K562 (cell line): ENCODE measurements around the gene FOXN1. TPM values are rescaled to one million over a fixed set of nuclear protein-coding genes. Genes with fewer than 3 reads are reported as not detected.

ENCODE experiments used
- ATAC-seq: fragments of 200-7000 bp; cut with Tn5 transposase; 3 replicates; pipeline ENCODE4 v1.9.1; 2020; ENCODE audit warnings: moderate library complexity
- BruUV-seq: library from RNA; stranded (reverse); fragments of 400-500 nt; replicated peaks from 2 replicates; lab custom pipeline; 2021; lab: Mats Ljungman, UMichigan
- CTCF ChIA-PET: fragments of 300-600 bp; formaldehyde crosslinking; extraction: SDS; loops from one replicate; lab custom pipeline; 2021; ENCODE audit warnings: low intra/inter-chr PET ratio; lab: Yijun Ruan, JAX
- POLR2A ChIA-PET: fragments of 300-600, 350-650 bp; sonication (Branson Sonifier 250); formaldehyde crosslinking; extraction: SDS; loops from one replicate; lab custom pipeline; 2021; ENCODE audit warnings: antibody characterized with exemption, inconsistent platforms; lab: Yijun Ruan, JAX
- DNase-seq, 4 experiments: peaks; one replicate each; pipeline versions ENCODE4 v3.0.0 to v3.0.0-alpha.2; 2011 to 2018; ENCODE audit warnings: low spot score in 3 of 4, mixed read lengths in 3 of 4; ENCODE audit errors: extremely low read depth in 1 of 4
- FAIRE-seq: peaks from 2 replicates; lab custom pipeline; 2011; peaks lifted over from hg19 to GRCh38; lab: Jason Lieb, UNC
- H2AFZ ChIP-seq: 2 replicates; pipeline ENCODE4 v1.6.0; 2011; ENCODE audit warnings: low read depth, low read length, control low read depth, inconsistent platforms
- H3K27ac ChIP-seq: fragments of 200-600 bp; 3 replicates; pipeline ENCODE4 v1.8.0; 2011; ENCODE audit warnings: low read depth, mild to moderate bottlenecking, control low read depth, inconsistent platforms, low read length, moderate library complexity, mixed read lengths; ENCODE audit errors: extremely low read depth
- H3K27me3 ChIP-seq, 2 experiments: fragments of 300-600 bp in 1 of 2; 2 replicates in 1 of 2; 3 replicates in 1 of 2; pipeline versions ENCODE4 v1.6.0 to v1.8.0; 2011; ENCODE audit warnings: inconsistent platforms in 2 of 2, low read length in 2 of 2, mild to moderate bottlenecking in 1 of 2, mixed read lengths in 1 of 2, moderate library complexity in 1 of 2; ENCODE audit not compliant: control insufficient read depth in 2 of 2, insufficient read depth in 2 of 2
- H3K36me3 ChIP-seq: fragments of 300-600 bp; 3 replicates; pipeline ENCODE4 v1.8.0; 2011; ENCODE audit warnings: mild to moderate bottlenecking, low read length, inconsistent platforms; ENCODE audit not compliant: control insufficient read depth, insufficient read depth
- H3K4me1 ChIP-seq, 2 experiments: fragments of 200-600 bp in 1 of 2; replicated peaks in 1 of 2; 2 replicates in 1 of 2; 3 replicates in 1 of 2; pipeline versions ENCODE4 v1.5.1 to v1.8.0; 2011; ENCODE audit warnings: inconsistent platforms in 2 of 2, low read length in 2 of 2, mild to moderate bottlenecking in 1 of 2, mixed read lengths in 1 of 2, moderate library complexity in 1 of 2; ENCODE audit not compliant: control insufficient read depth in 2 of 2, insufficient read depth in 2 of 2
- H3K4me2 ChIP-seq: 2 replicates; pipeline ENCODE4 v1.6.1; 2011; ENCODE audit warnings: low read length, control low read depth, inconsistent platforms, mixed read lengths; ENCODE audit not compliant: insufficient read depth
- H3K4me3 ChIP-seq: fragments of 200-600 bp; sonication (generic), shearing (Covaris generic); 2 replicates; pipeline ENCODE4 v1.5.1; 2016; ENCODE audit warnings: control low read depth, inconsistent platforms
- H3K79me2 ChIP-seq: fragments of 200-600 bp; 3 replicates; pipeline ENCODE4 v1.8.0; 2011; ENCODE audit warnings: low read length, inconsistent platforms; ENCODE audit not compliant: control insufficient read depth, insufficient read depth
- H3K9ac ChIP-seq, 2 experiments: 2 replicates each; pipeline versions ENCODE4 v1.6.0 to v1.6.1; 2011; ENCODE audit warnings: low read depth in 2 of 2, low read length in 2 of 2, control low read depth in 1 of 2, inconsistent platforms in 1 of 2, mild to moderate bottlenecking in 1 of 2, mixed read lengths in 1 of 2; ENCODE audit not compliant: insufficient read depth in 1 of 2
- H3K9me1 ChIP-seq: one replicate; pipeline ENCODE4 v1.6.0; 2011; ENCODE audit warnings: inconsistent platforms, mild to moderate bottlenecking, low read length, moderate library complexity; ENCODE audit not compliant: control insufficient read depth, insufficient read depth
- H3K9me3 ChIP-seq: replicated peaks from 2 replicates; pipeline ENCODE4 v1.5.1; 2011; ENCODE audit warnings: low read depth, low read length, inconsistent platforms; ENCODE audit not compliant: control insufficient read depth, insufficient read depth
- H4K20me1 ChIP-seq: replicated peaks from 2 replicates; pipeline ENCODE4 v1.6.1; 2011; ENCODE audit warnings: low read length, inconsistent platforms, mixed read lengths; ENCODE audit not compliant: control insufficient read depth, insufficient read depth
- ATF4 ChIP-seq: fragments of 450-650 bp; formaldehyde crosslinking; IDR thresholded peaks from 2 replicates; pipeline ENCODE4 v1.4.0; 2022; ENCODE audit warnings: mild to moderate bottlenecking, moderate library complexity
- CBX5 ChIP-seq: IDR thresholded peaks from 2 replicates; pipeline ENCODE4 v1.6.1; 2014; ENCODE audit warnings: low read depth, borderline replicate concordance
- E2F4 ChIP-seq: sonication (generic); formaldehyde crosslinking; IDR thresholded peaks from 2 replicates; pipeline ENCODE4 v1.8.0; 2022; ENCODE audit warnings: mild to moderate bottlenecking, low read depth, missing genetic modification reagents
- ETV1 ChIP-seq: fragments of 450-650 bp; conservative IDR thresholded peaks from 2 replicates; pipeline ENCODE4 v1.6.1; 2016; ENCODE audit warnings: missing genetic modification characterization, control low read depth, low read depth, missing compliant biosample characterization
- FOXK1 ChIP-seq: sonication (generic); formaldehyde crosslinking; IDR thresholded peaks from 2 replicates; pipeline ENCODE4 v1.8.0; 2022; ENCODE audit warnings: missing genetic modification reagents, mild to moderate bottlenecking, borderline replicate concordance
- HDAC6 ChIP-seq: IDR thresholded peaks from 2 replicates; pipeline ENCODE4 v1.6.1; 2012; ENCODE audit warnings: low read depth, mild to moderate bottlenecking, control low read depth, inconsistent platforms, low read length, moderate library complexity
- NR2C2 ChIP-seq, 2 experiments: fragments of 200-800 bp in 1 of 2; sonication (Bioruptor generic) in 1 of 2; sonication (generic) in 1 of 2; formaldehyde crosslinking in 1 of 2; IDR thresholded peaks; 2 replicates each; pipeline versions ENCODE4 v1.6.1 to v1.8.0; 2016 to 2022; ENCODE audit warnings: mild to moderate bottlenecking in 1 of 2, missing compliant biosample characterization in 1 of 2, missing genetic modification characterization in 1 of 2, missing genetic modification reagents in 1 of 2
- NR3C1 ChIP-seq: sonication (generic); formaldehyde crosslinking; IDR thresholded peaks from 2 replicates; pipeline ENCODE4 v1.8.1; 2022; ENCODE audit warnings: missing genetic modification reagents
- OTX1 ChIP-seq: fragments of 450-650 bp; formaldehyde crosslinking; IDR thresholded peaks from 2 replicates; pipeline ENCODE4 v1.4.0; 2022; ENCODE audit warnings: mild to moderate bottlenecking
- POLR2A ChIP-seq: fragments of 450-650 bp; conservative IDR thresholded peaks from 2 replicates; pipeline ENCODE4 v1.6.1; 2016
- SMAD2 ChIP-seq: fragments of 150-350 bp; IDR thresholded peaks from 2 replicates; pipeline ENCODE4 v1.6.1; 2014; ENCODE audit warnings: low read depth, mild to moderate bottlenecking, low read length
- SOX6 ChIP-seq: fragments of 450-650 bp; IDR thresholded peaks from 2 replicates; pipeline ENCODE4 v1.6.1; 2014; ENCODE audit warnings: mild to moderate bottlenecking
- U2AF2 ChIP-seq: fragments of 200-400 bp; formaldehyde crosslinking; optimal IDR thresholded peaks from 2 replicates; pipeline ENCODE3; 2017; ENCODE audit warnings: low read depth, mild to moderate bottlenecking, low read length
- ZFP36 ChIP-seq: fragments of 150-350 bp; IDR thresholded peaks from 2 replicates; pipeline ENCODE4 v1.6.1; 2018; ENCODE audit warnings: low read length, low read depth; ENCODE audit not compliant: partially characterized antibody
- ZNF324 ChIP-seq: fragments of 250-450 bp; sonication (Bioruptor Pico); IDR thresholded peaks from 2 replicates; pipeline ENCODE4 v1.4.0; 2020; ENCODE audit warnings: mild to moderate bottlenecking
- ZNF57 ChIP-seq: fragments of 450-650 bp; formaldehyde crosslinking; IDR thresholded peaks from 2 replicates; pipeline ENCODE4 v1.4.0; 2020; ENCODE audit warnings: mild to moderate bottlenecking, moderate library complexity
- ZNF696 ChIP-seq: fragments of 250-450 bp; sonication (Bioruptor Pico); conservative IDR thresholded peaks from 2 replicates; pipeline ENCODE4 v1.4.0; 2020; ENCODE audit warnings: mild to moderate bottlenecking, moderate library complexity
- WGBS: fragments of 100-300 bp; shearing (Covaris generic); methylation state at CpG from one replicate; pipeline ENCODE4 v1.1.6; 2016; ENCODE audit warnings: low coverage, mixed read lengths; ENCODE audit not compliant: insufficient coverage; ENCODE audit errors: missing lambda C conversion rate; 5-methylcytosine and 5-hydroxymethylcytosine counted together
- in situ Hi-C: fragments of 300-500 bp; cut with MboI; formaldehyde crosslinking; loops from 4 replicates; pipeline ENCODE4 v1.15.0; 2018; ENCODE audit warnings: inconsistent platforms, mixed read lengths
- intact Hi-C: fragments of 100-400 bp; cut with micrococcal nuclease; formaldehyde crosslinking; loops from 2 replicates; pipeline ENCODE4 v1.14.2; 2022
- polyA plus RNA-seq, 8 experiments: library from polyadenylated mRNA; depleted of rRNA in 4 of 8; stranded (reverse) in 5 of 8; unstranded in 3 of 8; fragments of >200 nt; fragmentation: Nextera tagmentation in 2 of 8; fragmentation: Illumina TruSeq in 1 of 8; extraction: Ambion mirVana in 2 of 8; extraction: Trizol in 1 of 8; gene quantifications; 2 replicates each; pipeline versions ENCODE4 v1.2.1 to v1.2.3, GENCODE V29; 2011 to 2014; ENCODE audit warnings: inconsistent platforms in 1 of 8, missing spikeins in 1 of 8
- total RNA-seq, 7 experiments: library from RNA; depleted of rRNA in 6 of 7; stranded (reverse); fragments of >200 nt in 6 of 7; fragmentation: Illumina TruSeq in 2 of 7; extraction: Trizol in 2 of 7; gene quantifications; 2 replicates each; pipeline versions ENCODE4 v1.2.1 to v1.2.3, GENCODE V29; 2011 to 2021; ENCODE audit warnings: low replicate concordance in 1 of 7
- TF ChIP-seq, protein P1 (sequence below): fragments of 250-450 bp; sonication (Bioruptor Pico); IDR thresholded peaks from 2 replicates; pipeline ENCODE4 v1.9.0; 2021; ENCODE audit warnings: mild to moderate bottlenecking, inconsistent platforms

The FOXN1 gene
- total and polyA plus RNA-seq, 9 of the 15 experiments (the other 6 are each of a cell fraction or from before 2014, with no cell fraction given), result not detected

DNA sequence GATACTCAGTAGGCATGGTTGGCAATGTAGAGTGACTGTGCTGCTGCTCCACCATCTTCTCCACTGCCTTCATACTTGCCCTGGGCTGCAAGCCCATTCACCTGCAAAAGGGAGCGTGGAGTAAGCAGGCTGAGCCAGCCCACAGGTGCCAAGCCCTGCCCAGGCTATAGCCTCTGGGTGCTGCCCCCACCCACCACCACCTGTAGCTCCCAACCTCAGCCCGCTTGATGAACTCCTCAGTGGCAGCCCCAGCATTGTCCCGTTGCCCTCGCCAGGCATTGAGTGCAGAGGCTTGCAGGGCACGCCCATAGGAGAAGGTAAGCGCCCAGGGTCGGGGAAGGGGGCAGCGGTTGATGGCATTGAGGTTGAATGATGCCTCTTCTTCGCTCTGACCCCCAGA is 67.4 kb downstream of the FOXN1 start (continued):
- no peak for TF ChIP-seq E2F4

GRCh38 chr17:28573966-28574480 is 67.9 kb downstream of the FOXN1 start:
- ATAC-seq (no peak), FAIRE-seq (no peak), DNase-seq (no peak)
- Histone ChIP-seq H3K9me1 (peaks cover 18% of the 10 kb centered on the region), H3K9me3 (no peaks in the 10 kb centered on the region), H3K27me3 (no peaks in the 10 kb centered on the region), H3K4me3 (no peak overlapping the region), H3K4me1 (peaks cover 32 to 40% of the 10 kb centered on the region in 2 experiments), H2AFZ (no peak overlapping the region), H3K79me2 (peaks cover 51% of the 10 kb centered on the region), H3K9ac (peak overlapping the region in 1 of 2 experiments; percentile 41; a peak in 1 of 4 replicates), H4K20me1 (0 out of 2 replicates have a peak, but pooled peaks cover 10% of the 10 kb centered on the region), H3K4me2 (no peak overlapping the region), H3K27ac (no peak overlapping the region), H3K36me3 (peaks cover 57% of the 10 kb centered on the region)
- BruUV-seq, result no TSS peak
- CTCF ChIA-PET, result no interaction called here
- POLR2A ChIA-PET, result interaction anchor here (0.5 to 16.7 kb wide), 5 partner anchors 10 to 371 kb away, joined by 3 to 274 read pairs (median 4); partner anchors contain the start of gene SPAG5
- intact Hi-C loops, result no loop called here
- 80% methylated on average over 6 of the region's 6 CpGs for WGBS
- in situ Hi-C loops, result no loop called here
- TF ChIP-seq OTX1 (CRISPR knock-in tag), result no peak
- no peak for TF ChIP-seq ZNF57
- TF ChIP-seq ZNF696 (CRISPR knock-in tag), result no peak
- TF ChIP-seq U2AF2, result no peak
- TF ChIP-seq SMAD2, result no peak
- TF ChIP-seq CBX5, result no peak
- TF ChIP-seq ZNF324 (CRISPR knock-in tag), result no peak
- TF ChIP-seq ZFP36, result no peak
- no peak for TF ChIP-seq POLR2A
- no peak for TF ChIP-seq ETV1
- TF ChIP-seq ATF4 (CRISPR knock-in tag), result no peak
- no peak for TF ChIP-seq NR3C1
- TF ChIP-seq NR2C2 (CRISPR knock-in tag; IDR thresholded peaks at IDR 0.05), result no peak
- no peak for TF ChIP-seq NR2C2 (tag; IDR thresholded peaks at IDR 0.05)
- TF ChIP-seq, protein P1, sequence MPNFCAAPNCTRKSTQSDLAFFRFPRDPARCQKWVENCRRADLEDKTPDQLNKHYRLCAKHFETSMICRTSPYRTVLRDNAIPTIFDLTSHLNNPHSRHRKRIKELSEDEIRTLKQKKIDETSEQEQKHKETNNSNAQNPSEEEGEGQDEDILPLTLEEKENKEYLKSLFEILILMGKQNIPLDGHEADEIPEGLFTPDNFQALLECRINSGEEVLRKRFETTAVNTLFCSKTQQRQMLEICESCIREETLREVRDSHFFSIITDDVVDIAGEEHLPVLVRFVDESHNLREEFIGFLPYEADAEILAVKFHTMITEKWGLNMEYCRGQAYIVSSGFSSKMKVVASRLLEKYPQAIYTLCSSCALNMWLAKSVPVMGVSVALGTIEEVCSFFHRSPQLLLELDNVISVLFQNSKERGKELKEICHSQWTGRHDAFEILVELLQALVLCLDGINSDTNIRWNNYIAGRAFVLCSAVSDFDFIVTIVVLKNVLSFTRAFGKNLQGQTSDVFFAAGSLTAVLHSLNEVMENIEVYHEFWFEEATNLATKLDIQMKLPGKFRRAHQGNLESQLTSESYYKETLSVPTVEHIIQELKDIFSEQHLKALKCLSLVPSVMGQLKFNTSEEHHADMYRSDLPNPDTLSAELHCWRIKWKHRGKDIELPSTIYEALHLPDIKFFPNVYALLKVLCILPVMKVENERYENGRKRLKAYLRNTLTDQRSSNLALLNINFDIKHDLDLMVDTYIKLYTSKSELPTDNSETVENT (CRISPR knock-in tag), result no peak
- no peak for TF ChIP-seq HDAC6
- no peak for TF ChIP-seq SOX6
- no peak for TF ChIP-seq FOXK1 (CRISPR knock-in tag)
